Right cardiac atrium (tissue), 5 donors: Measurements from ENCODE around the gene WNK1. TPM values are rescaled to one million over a fixed set of nuclear protein-coding genes. Genes with fewer than 3 reads are reported as not detected.

Source experiments
- polyA plus RNA-seq: library from polyadenylated mRNA; stranded (reverse); fragments of 200-250 nt; gene quantifications from one replicate; pipeline ENCODE4 v1.2.3, GENCODE V29; 2013
- total RNA-seq, 4 donors: library from RNA; stranded (reverse); fragmentation: NEBNext Ultra II Directional; extraction: Animal tissue kit (Norgen Biotek cat#: 25700); gene quantifications; one replicate each; pipeline ENCODE4 v1.2.1, GENCODE V29; 2021
- donor health status: healthy with polysubstance abuse.
- donor health status: DM: no; HTN: yes; CAD: no.
- donor health status: DM: no; HTN: no; CAD: no.
- donor health status: DM: no; HTN: yes; CAD: no; lungs with severe emphysema.
- donor health status: DM: yes; HTN: yes; CAD: no.

WNK1 gene
- total and polyA plus RNA-seq, 5 donors = 88.2 to 319 (median 249) TPM

Other genes starting within 250 kb of the WNK1 start
- 1 to 10 TPM; 3.6 to 7.4 (median 5.5) TPM for gene NINJ2, start 89.1 kb upstream of the WNK1 start, total RNA-seq
- gene NINJ2, start 89.1 kb upstream of the WNK1 start, polyA plus RNA-seq = 5.9 TPM
- 1 to 10 TPM; 8.1 to 10.0 (median 9.3) TPM for gene RAD52, start 197.1 kb downstream of the WNK1 start, total RNA-seq
- gene RAD52, start 197.1 kb downstream of the WNK1 start, polyA plus RNA-seq = 4.3 TPM
- 10 to 100 TPM; 62.4 to 71.4 (median 65.1) TPM for gene ERC1, start 238.6 kb downstream of the WNK1 start, total RNA-seq
- gene ERC1, start 238.6 kb downstream of the WNK1 start, polyA plus RNA-seq = 15.0 TPM